Measurements from ENCODE around the gene TBC1D14.

DNA sequence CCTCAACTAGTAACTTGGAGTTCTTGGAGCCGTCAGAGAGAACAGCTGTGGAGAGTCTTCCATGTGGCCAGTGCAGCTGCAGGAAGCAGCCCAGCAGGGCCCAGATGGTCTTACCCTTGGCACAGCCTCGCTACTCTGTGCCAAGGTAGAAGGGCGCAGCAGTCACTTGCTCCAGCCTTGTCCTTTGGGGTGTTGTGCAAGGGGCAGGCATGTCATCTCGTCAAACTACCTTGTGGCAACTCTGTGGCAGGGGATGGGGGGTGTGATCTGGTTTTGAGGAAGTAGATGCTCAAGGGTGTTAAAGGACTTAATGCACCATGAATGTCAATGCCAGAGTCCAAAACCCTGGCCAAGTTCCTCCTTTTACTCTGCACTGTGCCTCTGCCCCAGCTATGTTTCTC is 34.2 kb upstream of the TBC1D14 start:
- TF ChIP-seq POLR2A (IDR thresholded peaks at IDR 0.05) (no peak), CTCF (IDR thresholded peaks at IDR 0.05) (no peak)
